ENCODE data around the gene SLC18A2.

The SLC18A2 gene
- total RNA-seq = 0 to 30.9 (median 0.66) reads per million in 9 experiments

DNA sequence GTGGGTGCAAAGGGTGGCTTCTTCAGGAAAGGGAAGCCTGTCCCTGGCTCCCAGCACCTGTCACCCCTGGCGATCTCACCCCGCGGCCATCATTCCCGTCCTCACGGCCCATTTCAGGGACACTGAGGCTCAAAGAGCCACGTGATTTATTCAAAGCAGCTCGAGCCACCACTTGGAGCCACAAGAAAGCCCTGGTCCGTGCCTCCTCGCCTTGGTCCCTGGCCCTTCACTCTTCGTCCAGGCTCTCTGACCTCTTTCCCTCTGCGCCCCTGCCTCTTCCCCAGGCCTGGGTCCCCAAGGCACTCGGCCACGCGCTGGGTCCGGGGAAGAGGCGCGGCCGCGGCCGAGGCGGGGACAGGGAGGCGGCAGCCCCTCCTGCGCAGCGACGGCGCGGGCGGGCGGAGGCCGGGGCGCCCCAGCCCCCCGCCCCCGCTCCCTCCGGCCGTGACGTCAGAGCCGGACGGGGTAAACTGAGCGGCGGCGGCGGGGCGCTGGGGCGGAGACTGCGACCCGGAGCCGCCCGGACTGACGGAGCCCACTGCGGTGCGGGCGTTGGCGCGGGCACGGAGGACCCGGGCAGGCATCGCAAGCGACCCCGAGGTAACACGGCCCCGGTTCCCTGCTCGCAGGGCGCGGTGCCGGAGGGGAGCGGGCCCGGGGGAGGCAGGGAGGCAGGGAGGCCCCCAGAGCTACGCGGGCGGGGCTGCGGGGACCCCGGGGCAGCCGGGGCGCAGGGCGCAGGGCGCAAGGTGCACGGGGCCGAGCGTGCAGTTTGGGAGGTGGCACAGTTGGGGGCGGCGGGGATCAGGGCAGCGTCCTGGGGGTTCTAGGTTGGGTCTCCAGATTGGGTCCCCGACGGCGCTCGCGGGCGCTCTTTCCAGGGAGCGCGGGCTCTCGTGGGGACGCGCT, at the start of gene SLC18A2:
TSS of gene SLC18A2 (plus strand) at position 494 of the 909 bp plus-strand sequence. CDS start 580 bp downstream, outside the sequence.
- no peak for ATAC-seq (replicated peaks)
- no peaks in the 10 kb centered on the region for H3K36me3 Mint-ChIP-seq (ENCODE audit: insufficient read depth)

DNA sequence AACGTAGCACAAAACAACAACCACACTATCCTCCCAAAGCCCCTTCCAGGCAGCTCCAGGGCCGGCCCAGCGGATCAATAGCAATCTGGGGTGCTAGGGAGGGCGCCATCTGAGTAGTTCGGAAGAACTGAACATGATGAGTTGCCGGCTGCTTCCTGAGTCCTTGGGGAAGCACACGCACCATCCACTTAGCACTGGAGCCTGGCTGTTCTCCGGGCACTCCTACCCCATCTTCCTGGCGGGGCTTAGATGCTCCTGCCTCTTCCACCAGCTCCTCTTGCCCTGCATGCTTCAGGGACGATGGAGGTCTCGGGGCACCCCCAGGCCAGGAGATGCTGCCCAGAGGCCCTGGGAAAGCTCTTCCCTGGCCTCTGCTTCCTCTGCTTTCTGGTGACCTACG, 43.7 kb upstream of the SLC18A2 start, which contains the start of gene KCNK18:
TSS of gene KCNK18 (plus strand) at position 301 of the 400 bp plus-strand sequence. CDS start at position 301, 0 bp downstream.
- Mint-ChIP-seq H3K27me3 (peaks cover 18 to 56% of the 10 kb centered on the region in 2 donors), H3K4me1 (ENCODE audit: low read depth in 2 of 2) (no peaks in the 10 kb centered on the region), H3K4me3 (no peak within 1 kb of the TSS), H3K36me3 (ENCODE audit: insufficient read depth) (peaks cover 3% of the 10 kb centered on the region), H3K9me3 (no peaks in the 10 kb centered on the region), H3K27ac (no peak within 1 kb of the TSS)
- DNase-seq (no peak), ATAC-seq (replicated peaks) (no peak)

More for the DNA sequence above, at the start of gene SLC18A2:
- Mint-ChIP-seq H3K27me3 (peaks cover 57 to 73% of the 10 kb centered on the region in 2 donors), H3K4me1 (ENCODE audit: low read depth in 2 of 2) (peaks cover 3 to 8% of the 10 kb centered on the region in 2 donors), H3K4me3 (peak within 1 kb of the TSS; percentile 48 to 63), H3K9me3 (no peaks in the 10 kb centered on the region), H3K27ac (no peak within 1 kb of the TSS)
- DNase-seq = no peak

DNA sequence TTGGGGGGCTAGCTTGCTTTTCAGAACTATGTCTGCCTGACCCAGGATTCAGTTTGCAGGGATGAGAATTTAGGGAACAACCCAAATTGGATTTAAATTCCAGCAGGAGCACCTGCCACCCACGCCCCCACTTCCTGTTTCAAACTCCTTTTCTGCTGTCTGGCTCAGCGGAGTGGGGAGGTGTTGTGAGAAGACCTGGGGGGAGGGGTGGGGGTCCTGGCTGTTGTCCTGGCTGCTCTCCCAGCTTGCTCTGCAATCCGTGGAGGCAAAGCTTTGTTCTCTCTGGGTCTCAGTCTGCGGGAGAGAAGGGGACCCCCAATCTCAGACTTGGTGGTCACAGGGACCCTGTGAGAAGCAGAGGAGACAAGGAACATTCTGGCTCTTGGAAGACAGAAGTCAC, 42.8 kb upstream of the SLC18A2 start:
- peaks cover 18 to 65% of the 10 kb centered on the region in 2 donors for H3K27me3 Mint-ChIP-seq
- DNase-seq = no peak
- H3K9me3 Mint-ChIP-seq = no peaks in the 10 kb centered on the region
- ATAC-seq (replicated peaks) = no peak
- H3K27ac Mint-ChIP-seq = no peak overlapping the region
- H3K4me3 Mint-ChIP-seq = no peak overlapping the region
- H3K4me1 Mint-ChIP-seq (ENCODE audit: low read depth in 2 of 2) = no peaks in the 10 kb centered on the region
- peaks cover 3% of the 10 kb centered on the region for H3K36me3 Mint-ChIP-seq (ENCODE audit: insufficient read depth)

DNA sequence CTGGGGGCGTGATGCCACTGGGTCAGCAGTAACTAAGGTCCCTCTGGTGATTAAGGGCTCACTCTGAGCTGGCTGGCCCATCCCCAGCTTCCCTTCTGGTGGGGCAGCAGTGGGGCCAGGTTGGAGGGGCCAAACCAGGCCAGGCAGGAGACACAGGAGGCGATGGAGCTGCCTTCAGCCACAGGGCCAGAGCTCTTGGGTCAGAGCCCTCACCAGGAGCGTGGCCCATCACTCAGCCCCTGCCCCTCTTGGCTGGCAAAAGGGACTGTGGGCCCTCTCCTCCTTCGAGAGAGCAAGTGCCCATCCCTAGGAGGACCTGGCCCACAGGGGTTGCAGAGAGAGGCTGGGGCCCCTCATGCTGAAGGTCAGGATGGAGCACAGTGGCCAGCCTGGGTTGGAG, 39.1 kb upstream of the SLC18A2 start:
- peaks cover 3% of the 10 kb centered on the region for H3K36me3 Mint-ChIP-seq (ENCODE audit: insufficient read depth)
- no peak overlapping the region for H3K27ac Mint-ChIP-seq
- H3K27me3 Mint-ChIP-seq = peaks cover 25 to 68% of the 10 kb centered on the region in 2 donors
- ATAC-seq (replicated peaks) = no peak
- H3K4me1 Mint-ChIP-seq (ENCODE audit: low read depth in 2 of 2) = no peaks in the 10 kb centered on the region
- H3K4me3 Mint-ChIP-seq = no peak overlapping the region
- DNase-seq = no peak
- peaks cover 0 to 7% of the 10 kb centered on the region in 2 donors for H3K9me3 Mint-ChIP-seq

DNA sequence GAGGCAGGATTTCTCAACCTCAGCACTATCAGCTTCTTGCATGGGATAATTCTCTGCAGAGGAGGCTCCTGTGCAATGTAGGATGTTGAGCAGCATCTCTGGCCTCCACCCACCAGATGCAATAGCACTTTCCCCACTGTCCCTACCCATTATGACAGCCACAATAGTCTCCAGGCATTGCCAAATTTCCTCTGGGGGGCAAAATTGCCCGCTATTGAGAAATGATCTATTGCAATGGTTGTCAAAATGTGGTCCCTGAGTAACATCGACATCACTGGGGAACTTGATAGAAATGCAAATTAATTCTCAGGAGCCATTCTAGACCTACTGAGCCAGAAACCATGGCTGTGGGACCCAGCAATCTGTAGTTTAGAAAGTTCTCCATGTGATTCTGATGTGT, 36.6 kb upstream of the SLC18A2 start:
- H3K4me3 Mint-ChIP-seq = no peak overlapping the region
- DNase-seq (no peak), ATAC-seq (replicated peaks) (no peak)
- H3K4me1 Mint-ChIP-seq (ENCODE audit: low read depth in 2 of 2) = no peaks in the 10 kb centered on the region
- peaks cover 0 to 7% of the 10 kb centered on the region in 2 donors for H3K9me3 Mint-ChIP-seq
- H3K27ac Mint-ChIP-seq = no peak overlapping the region
- peaks cover 42 to 81% of the 10 kb centered on the region in 2 donors for H3K27me3 Mint-ChIP-seq
- peaks cover 3% of the 10 kb centered on the region for H3K36me3 Mint-ChIP-seq (ENCODE audit: insufficient read depth)

DNA sequence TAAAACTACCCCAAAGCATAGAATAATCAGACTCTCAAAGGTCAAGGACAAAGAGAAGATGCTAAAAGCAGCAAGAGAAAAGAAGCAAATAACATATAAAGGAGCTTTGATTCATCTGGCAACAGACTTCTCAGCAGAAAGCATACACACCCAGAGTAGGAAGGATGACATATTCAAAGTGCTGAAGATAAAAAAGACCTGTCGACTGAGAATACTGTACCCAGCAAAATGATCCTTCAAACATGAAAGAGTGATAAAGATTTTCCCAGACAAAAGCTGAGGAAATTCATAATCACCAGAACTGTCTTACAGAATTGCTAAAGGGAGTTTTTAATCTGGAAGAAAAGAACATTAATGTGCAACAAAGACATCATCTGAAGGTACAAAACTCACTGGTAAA, 28.7 kb upstream of the SLC18A2 start:
- ATAC-seq (replicated peaks) = no peak
- no peak for DNase-seq
- H3K27me3 Mint-ChIP-seq = peaks cover 56 to 89% of the 10 kb centered on the region in 2 donors
- peaks cover 4 to 5% of the 10 kb centered on the region in 2 donors for H3K4me1 Mint-ChIP-seq (ENCODE audit: low read depth in 2 of 2)
- H3K4me3 Mint-ChIP-seq = no peak overlapping the region
- H3K36me3 Mint-ChIP-seq (ENCODE audit: insufficient read depth) = no peaks in the 10 kb centered on the region
- H3K9me3 Mint-ChIP-seq = peaks cover 3 to 13% of the 10 kb centered on the region in 2 donors
- no peak overlapping the region for H3K27ac Mint-ChIP-seq

DNA sequence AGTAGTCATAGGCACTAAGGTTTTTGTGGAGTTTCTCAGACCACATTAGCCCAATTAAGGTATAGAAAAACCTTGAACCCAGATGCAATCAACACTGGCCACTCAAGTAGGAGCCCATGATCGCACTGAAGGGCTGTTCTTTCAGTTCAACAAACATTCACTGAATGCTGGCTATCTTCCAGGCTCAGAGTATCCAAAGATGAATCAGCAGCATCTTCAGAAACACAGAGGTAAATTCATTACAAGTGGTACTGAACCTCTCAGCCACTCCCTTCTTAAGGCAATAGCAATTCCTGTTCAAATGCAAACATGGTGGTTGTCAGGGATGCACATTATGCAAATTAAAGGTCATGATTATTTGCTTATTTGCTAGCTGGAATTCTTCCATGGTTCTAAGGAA, 26.5 kb upstream of the SLC18A2 start:
- H3K36me3 Mint-ChIP-seq (ENCODE audit: insufficient read depth) = no peaks in the 10 kb centered on the region
- H3K27me3 Mint-ChIP-seq = peaks cover 45 to 78% of the 10 kb centered on the region in 2 donors
- H3K9me3 Mint-ChIP-seq = peaks cover 3 to 13% of the 10 kb centered on the region in 2 donors
- no peak for ATAC-seq (replicated peaks)
- H3K27ac Mint-ChIP-seq = no peak overlapping the region
- H3K4me3 Mint-ChIP-seq = no peak overlapping the region
- no peak for DNase-seq
- H3K4me1 Mint-ChIP-seq (ENCODE audit: low read depth in 2 of 2) = peaks cover 12% of the 10 kb centered on the region in 2 donors

DNA sequence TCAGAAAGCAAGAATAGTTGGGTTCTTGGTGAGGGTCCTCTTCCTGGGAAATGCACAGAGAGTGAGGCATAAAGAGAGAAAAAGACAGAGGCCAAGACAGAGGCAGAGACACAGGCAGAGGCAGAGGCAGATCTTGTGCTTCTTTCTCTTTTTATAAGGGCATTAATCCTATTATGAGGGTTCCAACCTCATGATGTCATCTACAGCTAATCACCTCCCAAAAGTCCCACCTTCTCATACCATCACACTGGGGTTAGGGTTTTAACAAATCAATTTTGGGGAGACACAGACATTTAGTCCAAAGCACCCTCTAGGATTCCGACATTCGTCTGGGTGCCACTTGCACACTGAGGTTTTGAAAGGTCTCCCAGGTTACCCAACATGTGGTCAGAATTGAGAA, 25.8 kb upstream of the SLC18A2 start:
- Mint-ChIP-seq H3K27ac (no peak overlapping the region), H3K36me3 (ENCODE audit: insufficient read depth) (no peaks in the 10 kb centered on the region), H3K4me3 (peak overlapping the region in 1 of 2 donors; percentile 84), H3K27me3 (peaks cover 38 to 72% of the 10 kb centered on the region in 2 donors), H3K9me3 (peaks cover 3 to 13% of the 10 kb centered on the region in 2 donors), H3K4me1 (ENCODE audit: low read depth in 2 of 2) (peaks cover 12% of the 10 kb centered on the region in 2 donors)
- no peak for ATAC-seq (replicated peaks)
- DNase-seq = peak in 1 of 3 experiments; percentile 31

DNA sequence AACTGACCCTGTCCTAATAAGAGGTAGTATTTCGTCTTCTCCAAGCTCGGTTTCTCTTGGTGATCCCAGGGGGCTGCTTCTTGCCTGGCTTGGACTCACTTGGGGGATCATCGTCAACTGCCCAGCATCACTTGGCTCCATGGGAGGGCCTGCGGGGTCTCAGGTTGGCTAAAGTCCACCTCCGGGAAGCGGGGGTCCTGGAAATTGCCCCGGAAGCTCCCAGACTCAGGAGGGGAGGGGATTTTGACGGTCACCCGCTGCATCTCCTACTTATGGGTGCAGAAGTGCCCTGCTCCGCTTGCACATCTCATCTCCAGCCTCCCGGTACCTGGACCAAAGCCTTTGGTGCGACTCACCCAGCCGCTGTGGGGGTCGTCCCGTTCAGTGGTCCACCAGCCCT, 24.9 kb upstream of the SLC18A2 start:
- H3K4me1 Mint-ChIP-seq (ENCODE audit: low read depth in 2 of 2) = peaks cover 12% of the 10 kb centered on the region in 2 donors
- peaks cover 3 to 12% of the 10 kb centered on the region in 2 donors for H3K9me3 Mint-ChIP-seq
- no peak overlapping the region for H3K27ac Mint-ChIP-seq
- peaks cover 32 to 72% of the 10 kb centered on the region in 2 donors for H3K27me3 Mint-ChIP-seq
- no peak for DNase-seq
- peak overlapping the region; percentile 78 to 84 for H3K4me3 Mint-ChIP-seq
- no peaks in the 10 kb centered on the region for H3K36me3 Mint-ChIP-seq (ENCODE audit: insufficient read depth)
- no peak for ATAC-seq (replicated peaks)

DNA sequence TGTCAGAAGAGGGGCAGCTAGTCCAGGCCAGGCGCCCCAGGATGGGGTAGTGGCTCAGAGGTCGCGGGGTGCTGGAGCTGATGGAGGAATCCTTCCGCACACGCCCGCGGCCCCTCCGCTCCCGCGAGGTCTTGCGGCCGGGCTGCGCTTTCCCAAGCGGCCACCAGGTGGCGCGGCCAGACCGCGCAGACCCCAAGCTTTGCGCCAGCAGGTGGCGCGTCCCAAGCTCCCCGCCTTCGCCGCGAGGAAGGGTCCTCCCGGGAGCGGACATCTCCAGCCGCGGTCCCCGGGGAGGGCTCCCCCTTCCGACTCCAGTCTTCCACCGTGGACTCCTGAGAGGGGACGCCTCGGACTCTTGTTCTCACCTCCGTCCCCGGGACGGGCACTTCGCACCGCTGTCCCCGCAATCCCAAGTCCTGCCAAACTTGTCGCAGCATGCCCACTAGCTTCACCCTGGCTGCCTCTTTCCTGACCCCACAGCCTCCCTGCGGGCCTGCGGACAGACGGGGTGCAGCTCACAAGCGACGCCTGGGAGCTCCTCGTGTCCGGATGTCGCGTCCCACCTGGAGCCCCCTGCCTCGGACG, 24.2 kb upstream of the SLC18A2 start:
- Mint-ChIP-seq H3K36me3 (ENCODE audit: insufficient read depth) (no peaks in the 10 kb centered on the region), H3K27ac (peak overlapping the region in 1 of 2 donors; percentile 26), H3K9me3 (peaks cover 0 to 6% of the 10 kb centered on the region in 2 donors), H3K27me3 (peaks cover 31 to 72% of the 10 kb centered on the region in 2 donors), H3K4me1 (ENCODE audit: low read depth in 2 of 2) (peaks cover 12% of the 10 kb centered on the region in 2 donors), H3K4me3 (peak overlapping the region; percentile 78 to 84)
- peak; percentile 84 for ATAC-seq (replicated peaks)
- peak; percentile 57 to 68 (median 66) for DNase-seq

DNA sequence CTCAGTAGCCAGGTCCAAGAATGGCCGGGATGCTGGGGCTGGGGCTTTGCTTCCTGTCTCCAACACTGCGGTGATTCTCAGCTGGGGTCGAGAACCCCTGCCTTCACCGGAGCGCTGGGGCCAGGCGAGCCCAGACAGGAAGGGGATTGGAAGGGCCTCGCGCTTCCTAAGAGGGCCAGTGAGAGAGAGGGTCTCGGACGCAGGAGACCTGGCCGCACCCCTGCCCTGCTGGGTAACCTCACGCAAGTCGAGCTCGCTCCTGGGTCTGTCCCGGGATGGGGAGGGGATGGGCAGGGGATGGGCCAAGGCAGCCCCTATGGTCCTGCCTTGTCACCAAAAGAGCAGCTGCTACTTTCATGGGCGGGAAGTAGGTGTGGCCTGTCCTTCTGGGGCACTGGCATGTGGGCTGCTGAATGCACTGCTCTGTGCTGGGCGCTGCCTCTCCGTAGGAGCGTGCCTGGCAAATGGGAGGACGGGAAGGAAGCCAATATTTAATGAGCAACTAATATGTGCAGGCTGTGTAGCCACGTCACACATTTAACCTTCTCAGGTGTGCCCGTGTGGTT, 23.6 kb upstream of the SLC18A2 start:
- H3K36me3 Mint-ChIP-seq (ENCODE audit: insufficient read depth) = no peaks in the 10 kb centered on the region
- H3K27ac Mint-ChIP-seq = peak overlapping the region in 1 of 2 donors; percentile 26
- peaks cover 12% of the 10 kb centered on the region in 2 donors for H3K4me1 Mint-ChIP-seq (ENCODE audit: low read depth in 2 of 2)
- peaks cover 31 to 67% of the 10 kb centered on the region in 2 donors for H3K27me3 Mint-ChIP-seq
- H3K4me3 Mint-ChIP-seq = peak overlapping the region; percentile 78 to 84
- H3K9me3 Mint-ChIP-seq = no peaks in the 10 kb centered on the region
- DNase-seq (peak in 2 of 3 experiments; percentile 2 to 6), ATAC-seq (replicated peaks) (peak; percentile 55)

DNA sequence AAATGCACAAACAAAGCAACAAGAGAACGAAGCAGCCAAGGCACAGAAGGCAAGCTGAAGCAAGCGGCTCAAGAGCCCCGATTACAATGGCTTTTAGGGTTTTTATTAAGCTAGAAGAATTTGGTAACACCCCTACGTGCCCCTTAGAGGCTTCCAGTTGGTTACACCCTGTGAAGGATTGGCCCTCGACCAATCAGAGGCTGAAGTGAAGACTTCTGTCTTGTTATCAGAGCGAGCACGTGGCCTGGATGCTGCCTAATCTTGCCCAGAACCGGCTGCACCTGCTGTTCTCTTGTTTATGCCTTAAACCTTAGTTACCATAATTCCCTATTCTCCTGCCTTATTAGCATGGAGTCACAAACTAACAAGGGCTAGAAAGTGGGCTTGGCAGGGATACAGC, 22.3 kb upstream of the SLC18A2 start:
- peaks cover 12% of the 10 kb centered on the region in 2 donors for H3K4me1 Mint-ChIP-seq (ENCODE audit: low read depth in 2 of 2)
- no peak overlapping the region for H3K27ac Mint-ChIP-seq
- H3K36me3 Mint-ChIP-seq (ENCODE audit: insufficient read depth) = no peaks in the 10 kb centered on the region
- no peak for DNase-seq
- no peak overlapping the region for H3K4me3 Mint-ChIP-seq
- H3K27me3 Mint-ChIP-seq = peaks cover 35 to 71% of the 10 kb centered on the region in 2 donors
- ATAC-seq (replicated peaks) = no peak
- no peaks in the 10 kb centered on the region for H3K9me3 Mint-ChIP-seq

DNA sequence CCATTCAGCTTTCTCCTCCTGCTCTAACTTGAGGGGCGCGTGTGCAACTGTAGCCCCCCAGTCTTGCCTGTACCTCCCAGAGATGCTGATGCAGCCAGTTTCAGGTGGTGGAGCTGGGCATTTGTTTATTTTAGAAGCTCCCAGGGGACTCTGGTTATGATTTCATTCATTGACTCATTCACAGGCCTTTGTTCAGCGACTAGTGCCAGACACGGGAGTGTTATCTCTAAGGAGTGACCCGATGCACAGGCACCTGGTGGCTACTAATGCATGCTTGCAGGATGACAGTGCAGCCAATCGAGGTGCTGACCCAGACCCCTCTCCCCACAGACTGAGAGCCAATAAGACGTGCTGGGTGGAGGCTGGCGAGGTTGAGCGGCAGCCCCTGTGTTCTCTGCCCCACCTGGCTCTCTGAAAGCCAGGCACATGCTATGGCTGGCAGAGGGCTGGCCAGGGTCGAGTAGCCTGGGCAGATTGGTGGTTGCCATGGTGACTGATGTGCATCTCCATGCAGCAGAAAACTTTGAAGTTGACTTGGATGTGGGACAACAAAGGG, 19.7 kb upstream of the SLC18A2 start:
- ATAC-seq (replicated peaks) (no peak), DNase-seq (no peak)
- H3K36me3 Mint-ChIP-seq (ENCODE audit: insufficient read depth) = no peaks in the 10 kb centered on the region
- no peak overlapping the region for H3K27ac Mint-ChIP-seq
- H3K4me3 Mint-ChIP-seq = no peak overlapping the region
- no peaks in the 10 kb centered on the region for H3K9me3 Mint-ChIP-seq
- H3K27me3 Mint-ChIP-seq = peaks cover 24 to 53% of the 10 kb centered on the region in 2 donors
- peaks cover 12% of the 10 kb centered on the region in 2 donors for H3K4me1 Mint-ChIP-seq (ENCODE audit: low read depth in 2 of 2)
